Transverse colon (tissue), 4 donors: ENCODE results near the gene ZNF559.

ENCODE experiments used
- CTCF ChIP-seq, 5 experiments: fragments of 200-600 bp in 3 of 5; fragments of 450-650 bp in 2 of 5; sonication (generic) in 3 of 5; IDR thresholded peaks; 1 replicate in 2 of 5; 2 replicates in 3 of 5; pipeline ENCODE4 v1.5.1; 2016 to 2017; ENCODE audit warnings: antibody characterized with exemption in 5 of 5, inconsistent platforms in 3 of 5, mild to moderate bottlenecking in 2 of 5, moderate library complexity in 1 of 5
- POLR2A ChIP-seq: fragments of 450-650 bp; IDR thresholded peaks from one replicate; pipeline ENCODE4 v1.6.1; 2016; ENCODE audit warnings: antibody characterized with exemption, mild to moderate bottlenecking, moderate library complexity
- POLR2AphosphoS5 ChIP-seq, 3 donors: sonication (generic); formaldehyde crosslinking; IDR thresholded peaks; one replicate each; pipeline ENCODE4 v1.6.1; 2016; ENCODE audit warnings: antibody characterized with exemption in 3 of 3

GRCh38 chr19:9342610-9343304, 18.8 kb downstream of the ZNF559 start:
- TF ChIP-seq POLR2A (no peak), CTCF (IDR thresholded peaks at IDR 0.05) (no peak), POLR2AphosphoS5 (IDR thresholded peaks at IDR 0.05) (no peak)
